Measurements from ENCODE around the gene ZNF726. TPM values are rescaled to one million over a fixed set of nuclear protein-coding genes. Genes with fewer than 3 reads are reported as not detected.

ZNF726 gene
- total and polyA plus RNA-seq, 2 experiments from 2014 or later = 0.48 to 0.66 TPM

DNA sequence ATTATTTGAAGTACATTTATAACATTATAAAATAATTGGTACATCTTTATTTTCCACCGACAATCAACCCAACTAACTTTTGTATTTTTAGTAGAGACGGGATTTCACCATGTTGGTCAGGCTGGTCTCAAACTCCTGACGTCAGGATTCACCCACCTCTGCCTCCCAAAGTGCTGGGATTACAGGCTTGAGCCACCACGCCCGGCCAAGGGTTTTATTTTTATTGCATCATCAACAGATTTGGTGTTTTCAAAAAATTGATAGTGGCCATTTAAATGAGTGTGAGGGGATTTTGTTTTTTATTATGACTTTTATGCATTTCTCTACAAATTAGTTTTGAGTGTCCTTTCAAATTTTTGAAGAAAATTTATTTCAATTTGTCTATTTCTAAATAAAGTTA is 10.6 kb downstream of the ZNF726 start:
- Mint-ChIP-seq H3K4me1 (no peaks in the 10 kb centered on the region), H3K9me3 (peaks cover 41% of the 10 kb centered on the region), H3K27ac (no peak overlapping the region), H3K36me3 (ENCODE audit: low read depth) (peaks cover 88% of the 10 kb centered on the region), H3K27me3 (ENCODE audit: insufficient read depth, low read depth, poor library complexity) (peaks cover 1% of the 10 kb centered on the region), H3K4me3 (no peak overlapping the region)
- no peaks in the 10 kb centered on the region for H3F3A ChIP-seq (replicated peaks; ENCODE audit: low read depth)
- DNase-seq (ENCODE audit: low spot score) (no peak), ATAC-seq (no peak)
- TF ChIP-seq POLR2AphosphoS5 (IDR thresholded peaks at IDR 0.05; ENCODE audit: low read depth) = no peak
- no peak for TF ChIP-seq CREB1 (CRISPR knock-in tag; IDR thresholded peaks at IDR 0.05; ENCODE audit: low read depth)
- no peak for TF ChIP-seq NANOG (IDR thresholded peaks at IDR 0.05; ENCODE audit: borderline replicate concordance)
- no peak for TF ChIP-seq ZNF331 (CRISPR knock-in tag; IDR thresholded peaks at IDR 0.05; ENCODE audit: low read depth)
- TF ChIP-seq, protein P1, sequence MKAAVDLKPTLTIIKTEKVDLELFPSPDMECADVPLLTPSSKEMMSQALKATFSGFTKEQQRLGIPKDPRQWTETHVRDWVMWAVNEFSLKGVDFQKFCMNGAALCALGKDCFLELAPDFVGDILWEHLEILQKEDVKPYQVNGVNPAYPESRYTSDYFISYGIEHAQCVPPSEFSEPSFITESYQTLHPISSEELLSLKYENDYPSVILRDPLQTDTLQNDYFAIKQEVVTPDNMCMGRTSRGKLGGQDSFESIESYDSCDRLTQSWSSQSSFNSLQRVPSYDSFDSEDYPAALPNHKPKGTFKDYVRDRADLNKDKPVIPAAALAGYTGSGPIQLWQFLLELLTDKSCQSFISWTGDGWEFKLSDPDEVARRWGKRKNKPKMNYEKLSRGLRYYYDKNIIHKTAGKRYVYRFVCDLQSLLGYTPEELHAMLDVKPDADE (IDR thresholded peaks at IDR 0.05) = no peak
- TF ChIP-seq EZH2phosphoT487 (IDR thresholded peaks at IDR 0.05; ENCODE audit: unreplicated experiment) = no peak
- TF ChIP-seq JUNB (IDR thresholded peaks at IDR 0.05; ENCODE audit: unreplicated experiment) = no peak
- TF ChIP-seq STAT1 (IDR thresholded peaks at IDR 0.05; ENCODE audit: unreplicated experiment) = no peak
- TF ChIP-seq, protein P2, sequence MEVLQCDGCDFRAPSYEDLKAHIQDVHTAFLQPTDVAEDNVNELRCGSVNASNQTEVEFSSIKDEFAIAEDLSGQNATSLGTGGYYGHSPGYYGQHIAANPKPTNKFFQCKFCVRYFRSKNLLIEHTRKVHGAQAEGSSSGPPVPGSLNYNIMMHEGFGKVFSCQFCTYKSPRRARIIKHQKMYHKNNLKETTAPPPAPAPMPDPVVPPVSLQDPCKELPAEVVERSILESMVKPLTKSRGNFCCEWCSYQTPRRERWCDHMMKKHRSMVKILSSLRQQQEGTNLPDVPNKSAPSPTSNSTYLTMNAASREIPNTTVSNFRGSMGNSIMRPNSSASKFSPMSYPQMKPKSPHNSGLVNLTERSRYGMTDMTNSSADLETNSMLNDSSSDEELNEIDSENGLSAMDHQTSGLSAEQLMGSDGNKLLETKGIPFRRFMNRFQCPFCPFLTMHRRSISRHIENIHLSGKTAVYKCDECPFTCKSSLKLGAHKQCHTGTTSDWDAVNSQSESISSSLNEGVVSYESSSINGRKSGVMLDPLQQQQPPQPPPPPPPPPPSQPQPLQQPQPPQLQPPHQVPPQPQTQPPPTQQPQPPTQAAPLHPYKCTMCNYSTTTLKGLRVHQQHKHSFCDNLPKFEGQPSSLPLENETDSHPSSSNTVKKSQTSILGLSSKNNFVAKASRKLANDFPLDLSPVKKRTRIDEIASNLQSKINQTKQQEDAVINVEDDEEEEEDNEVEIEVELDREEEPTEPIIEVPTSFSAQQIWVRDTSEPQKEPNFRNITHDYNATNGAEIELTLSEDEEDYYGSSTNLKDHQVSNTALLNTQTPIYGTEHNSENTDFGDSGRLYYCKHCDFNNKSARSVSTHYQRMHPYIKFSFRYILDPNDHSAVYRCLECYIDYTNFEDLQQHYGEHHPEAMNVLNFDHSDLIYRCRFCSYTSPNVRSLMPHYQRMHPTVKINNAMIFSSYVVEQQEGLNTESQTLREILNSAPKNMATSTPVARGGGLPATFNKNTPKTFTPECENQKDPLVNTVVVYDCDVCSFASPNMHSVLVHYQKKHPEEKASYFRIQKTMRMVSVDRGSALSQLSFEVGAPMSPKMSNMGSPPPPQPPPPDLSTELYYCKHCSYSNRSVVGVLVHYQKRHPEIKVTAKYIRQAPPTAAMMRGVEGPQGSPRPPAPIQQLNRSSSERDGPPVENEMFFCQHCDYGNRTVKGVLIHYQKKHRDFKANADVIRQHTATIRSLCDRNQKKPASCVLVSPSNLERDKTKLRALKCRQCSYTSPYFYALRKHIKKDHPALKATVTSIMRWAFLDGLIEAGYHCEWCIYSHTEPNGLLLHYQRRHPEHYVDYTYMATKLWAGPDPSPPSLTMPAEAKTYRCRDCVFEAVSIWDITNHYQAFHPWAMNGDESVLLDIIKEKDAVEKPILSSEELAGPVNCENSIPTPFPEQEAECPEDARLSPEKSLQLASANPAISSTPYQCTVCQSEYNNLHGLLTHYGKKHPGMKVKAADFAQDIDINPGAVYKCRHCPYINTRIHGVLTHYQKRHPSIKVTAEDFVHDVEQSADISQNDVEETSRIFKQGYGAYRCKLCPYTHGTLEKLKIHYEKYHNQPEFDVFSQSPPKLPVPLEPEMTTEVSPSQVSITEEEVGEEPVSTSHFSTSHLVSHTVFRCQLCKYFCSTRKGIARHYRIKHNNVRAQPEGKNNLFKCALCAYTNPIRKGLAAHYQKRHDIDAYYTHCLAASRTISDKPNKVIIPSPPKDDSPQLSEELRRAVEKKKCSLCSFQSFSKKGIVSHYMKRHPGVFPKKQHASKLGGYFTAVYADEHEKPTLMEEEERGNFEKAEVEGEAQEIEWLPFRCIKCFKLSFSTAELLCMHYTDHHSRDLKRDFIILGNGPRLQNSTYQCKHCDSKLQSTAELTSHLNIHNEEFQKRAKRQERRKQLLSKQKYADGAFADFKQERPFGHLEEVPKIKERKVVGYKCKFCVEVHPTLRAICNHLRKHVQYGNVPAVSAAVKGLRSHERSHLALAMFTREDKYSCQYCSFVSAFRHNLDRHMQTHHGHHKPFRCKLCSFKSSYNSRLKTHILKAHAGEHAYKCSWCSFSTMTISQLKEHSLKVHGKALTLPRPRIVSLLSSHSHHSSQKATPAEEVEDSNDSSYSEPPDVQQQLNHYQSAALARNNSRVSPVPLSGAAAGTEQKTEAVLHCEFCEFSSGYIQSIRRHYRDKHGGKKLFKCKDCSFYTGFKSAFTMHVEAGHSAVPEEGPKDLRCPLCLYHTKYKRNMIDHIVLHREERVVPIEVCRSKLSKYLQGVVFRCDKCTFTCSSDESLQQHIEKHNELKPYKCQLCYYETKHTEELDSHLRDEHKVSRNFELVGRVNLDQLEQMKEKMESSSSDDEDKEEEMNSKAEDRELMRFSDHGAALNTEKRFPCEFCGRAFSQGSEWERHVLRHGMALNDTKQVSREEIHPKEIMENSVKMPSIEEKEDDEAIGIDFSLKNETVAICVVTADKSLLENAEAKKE (CRISPR knock-in tag; IDR thresholded peaks at IDR 0.05) = no peak
- TF ChIP-seq, protein P3, sequence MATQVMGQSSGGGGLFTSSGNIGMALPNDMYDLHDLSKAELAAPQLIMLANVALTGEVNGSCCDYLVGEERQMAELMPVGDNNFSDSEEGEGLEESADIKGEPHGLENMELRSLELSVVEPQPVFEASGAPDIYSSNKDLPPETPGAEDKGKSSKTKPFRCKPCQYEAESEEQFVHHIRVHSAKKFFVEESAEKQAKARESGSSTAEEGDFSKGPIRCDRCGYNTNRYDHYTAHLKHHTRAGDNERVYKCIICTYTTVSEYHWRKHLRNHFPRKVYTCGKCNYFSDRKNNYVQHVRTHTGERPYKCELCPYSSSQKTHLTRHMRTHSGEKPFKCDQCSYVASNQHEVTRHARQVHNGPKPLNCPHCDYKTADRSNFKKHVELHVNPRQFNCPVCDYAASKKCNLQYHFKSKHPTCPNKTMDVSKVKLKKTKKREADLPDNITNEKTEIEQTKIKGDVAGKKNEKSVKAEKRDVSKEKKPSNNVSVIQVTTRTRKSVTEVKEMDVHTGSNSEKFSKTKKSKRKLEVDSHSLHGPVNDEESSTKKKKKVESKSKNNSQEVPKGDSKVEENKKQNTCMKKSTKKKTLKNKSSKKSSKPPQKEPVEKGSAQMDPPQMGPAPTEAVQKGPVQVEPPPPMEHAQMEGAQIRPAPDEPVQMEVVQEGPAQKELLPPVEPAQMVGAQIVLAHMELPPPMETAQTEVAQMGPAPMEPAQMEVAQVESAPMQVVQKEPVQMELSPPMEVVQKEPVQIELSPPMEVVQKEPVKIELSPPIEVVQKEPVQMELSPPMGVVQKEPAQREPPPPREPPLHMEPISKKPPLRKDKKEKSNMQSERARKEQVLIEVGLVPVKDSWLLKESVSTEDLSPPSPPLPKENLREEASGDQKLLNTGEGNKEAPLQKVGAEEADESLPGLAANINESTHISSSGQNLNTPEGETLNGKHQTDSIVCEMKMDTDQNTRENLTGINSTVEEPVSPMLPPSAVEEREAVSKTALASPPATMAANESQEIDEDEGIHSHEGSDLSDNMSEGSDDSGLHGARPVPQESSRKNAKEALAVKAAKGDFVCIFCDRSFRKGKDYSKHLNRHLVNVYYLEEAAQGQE (IDR thresholded peaks at IDR 0.05; ENCODE audit: unreplicated experiment) = no peak
- TF ChIP-seq ZNF114 (CRISPR knock-in tag; IDR thresholded peaks at IDR 0.05) = no peak
- no peak for TF ChIP-seq EZH2 (IDR thresholded peaks at IDR 0.05; ENCODE audit: low read depth, unreplicated experiment)
- H3K79me2 ChIP-seq (replicated peaks; ENCODE audit: insufficient read depth) = no peaks in the 10 kb centered on the region
- H3K4me1 ChIP-seq (ENCODE audit: insufficient read depth) = no peaks in the 10 kb centered on the region
- no peak overlapping the region for H3K4me3 ChIP-seq
- H4K20me1 ChIP-seq (replicated peaks; ENCODE audit: insufficient read depth) = no peaks in the 10 kb centered on the region
- H3K27ac ChIP-seq (ENCODE audit: low read depth) = no peak overlapping the region
- H2AFZ ChIP-seq = no peak overlapping the region
- H3K4me2 ChIP-seq = no peak overlapping the region
- no peaks in the 10 kb centered on the region for H3K27me3 ChIP-seq (ENCODE audit: insufficient read depth)
- peaks cover 3% of the 10 kb centered on the region; the same call in 1 of the 2 replicates for H3K36me3 ChIP-seq (ENCODE audit: insufficient read depth)
- H3K9me2 ChIP-seq (ENCODE audit: insufficient read depth) = no peaks in the 10 kb centered on the region

Measured in GM23338 (cell line).